WTC11 (cell line): ENCODE measurements around the gene KRT79. TPM values are rescaled to one million over a fixed set of nuclear protein-coding genes. Genes with fewer than 3 reads are reported as not detected.

Experiments
- ATAC-seq: fragments of 200-7000 bp; cut with Tn5 transposase; 2 replicates; pipeline ENCODE4 v1.10.0; 2021; ENCODE audit warnings: mild to moderate bottlenecking, moderate library complexity
- CTCF ChIA-PET: fragments of 300-600 bp; sonication (Branson Sonifier 250); formaldehyde crosslinking; loops from one replicate; lab custom pipeline; 2021; ENCODE audit warnings: antibody characterized with exemption; lab: Charles Lee
- POLR2A ChIA-PET: fragments of 350-600 bp; sonication (Branson Sonifier 250); formaldehyde crosslinking; loops from one replicate; lab custom pipeline; 2021; ENCODE audit warnings: antibody characterized with exemption; lab: Charles Lee
- DNase-seq: peaks from one replicate; pipeline ENCODE4 v3.0.0; 2021; ENCODE audit warnings: low spot score
- H3K27ac Mint-ChIP-seq: 2 replicates; pipeline ENCODE4 v1.8.0; 2021; ENCODE audit warnings: mixed read lengths
- H3K27me3 Mint-ChIP-seq: 2 replicates; pipeline ENCODE4 v1.8.0; 2021; ENCODE audit warnings: low read depth, mild to moderate bottlenecking, moderate library complexity, mixed read lengths
- H3K36me3 Mint-ChIP-seq: 2 replicates; pipeline ENCODE4 v1.8.0; 2021; ENCODE audit warnings: mixed read lengths
- H3K4me1 Mint-ChIP-seq: 2 replicates; pipeline ENCODE4 v1.8.0; 2022; ENCODE audit warnings: mixed read lengths
- H3K4me3 Mint-ChIP-seq: 2 replicates; pipeline ENCODE4 v1.8.0; 2021; ENCODE audit warnings: mild to moderate bottlenecking, moderate library complexity, mixed read lengths
- H3K9me3 Mint-ChIP-seq: 2 replicates; pipeline ENCODE4 v1.8.0; 2021; ENCODE audit warnings: mixed read lengths
- ATF1 ChIP-seq: sonication (generic); formaldehyde crosslinking; IDR thresholded peaks from 2 replicates; pipeline ENCODE4 v1.8.1; 2023; ENCODE audit warnings: mild to moderate bottlenecking, moderate library complexity, missing genetic modification reagents
- CREM ChIP-seq: sonication (generic); formaldehyde crosslinking; IDR thresholded peaks from 2 replicates; pipeline ENCODE4 v1.8.1; 2022; ENCODE audit warnings: mild to moderate bottlenecking, missing genetic modification reagents, moderate library complexity
- CTCF ChIP-seq: fragments of 200-600 bp; IDR thresholded peaks from 2 replicates; pipeline ENCODE4 v1.8.0; 2022; ENCODE audit warnings: antibody characterized with exemption
- E2F4 ChIP-seq: sonication (generic); formaldehyde crosslinking; IDR thresholded peaks from 2 replicates; pipeline ENCODE4 v1.8.1; 2022; ENCODE audit warnings: low read depth, mild to moderate bottlenecking, moderate library complexity, missing genetic modification reagents, borderline replicate concordance
- ELF4 ChIP-seq: sonication (generic); formaldehyde crosslinking; IDR thresholded peaks from 2 replicates; pipeline ENCODE4 v1.8.1; 2022; ENCODE audit warnings: low read depth, mild to moderate bottlenecking, moderate library complexity, missing genetic modification reagents
- EMX1 ChIP-seq: fragments of 250-450 bp; sonication (Bioruptor Pico); IDR thresholded peaks from 2 replicates; pipeline ENCODE4 v1.8.0; 2021; ENCODE audit warnings: mild to moderate bottlenecking
- FOXK1 ChIP-seq: sonication (generic); formaldehyde crosslinking; IDR thresholded peaks from 2 replicates; pipeline ENCODE4 v1.8.0; 2022; ENCODE audit warnings: mild to moderate bottlenecking, moderate library complexity, missing genetic modification reagents
- GRHL2 ChIP-seq: fragments of 250-450 bp; sonication (Bioruptor Pico); IDR thresholded peaks from 2 replicates; pipeline ENCODE4 v1.8.0; 2022; ENCODE audit warnings: mild to moderate bottlenecking, moderate library complexity; ENCODE audit not compliant: insufficient replicate concordance, severe bottlenecking
- GTF2I ChIP-seq: fragments of 250-450 bp; sonication (Bioruptor Pico); conservative IDR thresholded peaks from 2 replicates; pipeline ENCODE4 v1.4.0; 2021; ENCODE audit warnings: mild to moderate bottlenecking
- HMGA2 ChIP-seq: fragments of 250-450 bp; sonication (Bioruptor Pico); IDR thresholded peaks from 2 replicates; pipeline ENCODE4 v1.4.0; 2021; ENCODE audit warnings: mild to moderate bottlenecking, moderate library complexity
- IRF2 ChIP-seq: sonication (generic); formaldehyde crosslinking; IDR thresholded peaks from 2 replicates; pipeline ENCODE4 v1.8.0; 2022; ENCODE audit warnings: low read depth, missing genetic modification reagents, borderline replicate concordance
- JAZF1 ChIP-seq: fragments of 250-450 bp; sonication (Bioruptor Pico); IDR thresholded peaks from 2 replicates; pipeline ENCODE4 v1.9.0; 2021; ENCODE audit warnings: moderate library complexity, mild to moderate bottlenecking, inconsistent platforms
- KAT7 ChIP-seq: sonication (generic); formaldehyde crosslinking; IDR thresholded peaks from 2 replicates; pipeline ENCODE4 v1.8.1; 2023; ENCODE audit warnings: missing genetic modification reagents, mild to moderate bottlenecking, borderline replicate concordance
- MXD4 ChIP-seq: fragments of 250-450 bp; sonication (Bioruptor Pico); IDR thresholded peaks from 2 replicates; pipeline ENCODE4 v1.8.0; 2021; ENCODE audit warnings: mild to moderate bottlenecking, moderate library complexity, borderline replicate concordance
- NR1H2 ChIP-seq: sonication (generic); formaldehyde crosslinking; IDR thresholded peaks from 2 replicates; pipeline ENCODE4 v1.9.0; 2021; ENCODE audit warnings: mild to moderate bottlenecking, moderate library complexity, missing genetic modification reagents
- OVOL2 ChIP-seq: fragments of 250-450 bp; sonication (Bioruptor Pico); IDR thresholded peaks from 2 replicates; pipeline ENCODE4 v1.9.0; 2021; ENCODE audit warnings: mild to moderate bottlenecking, borderline replicate concordance
- RELA ChIP-seq: sonication (generic); formaldehyde crosslinking; IDR thresholded peaks from 2 replicates; pipeline ENCODE4 v1.8.1; 2022; ENCODE audit warnings: missing genetic modification reagents, mild to moderate bottlenecking, borderline replicate concordance
- TEAD4 ChIP-seq: sonication (generic); formaldehyde crosslinking; IDR thresholded peaks from 2 replicates; pipeline ENCODE4 v1.8.0; 2022; ENCODE audit warnings: mild to moderate bottlenecking, missing genetic modification reagents
- ZNF138 ChIP-seq: sonication (generic); formaldehyde crosslinking; conservative IDR thresholded peaks from 2 replicates; pipeline ENCODE4 v1.8.1; 2022; ENCODE audit warnings: mild to moderate bottlenecking, moderate library complexity, missing genetic modification reagents
- ZNF317 ChIP-seq: sonication (generic); formaldehyde crosslinking; IDR thresholded peaks from 2 replicates; pipeline ENCODE4 v1.8.1; 2023; ENCODE audit warnings: low read depth, mild to moderate bottlenecking, moderate library complexity, missing genetic modification reagents, borderline replicate concordance
- ZNF416 ChIP-seq: fragments of 250-450 bp; sonication (Bioruptor Pico); IDR thresholded peaks from 2 replicates; pipeline ENCODE4 v1.9.0; 2021; ENCODE audit warnings: mild to moderate bottlenecking, inconsistent platforms
- total RNA-seq: library from RNA; stranded (reverse); gene quantifications from 3 replicates; pipeline ENCODE4 v1.2.3, GENCODE V29; 2021
- TF ChIP-seq, protein P1 (sequence below): sonication (generic); formaldehyde crosslinking; IDR thresholded peaks from 2 replicates; pipeline ENCODE4 v1.8.1; 2023; ENCODE audit warnings: mild to moderate bottlenecking, missing genetic modification reagents
- TF ChIP-seq, protein P2 (sequence below): sonication (generic); formaldehyde crosslinking; IDR thresholded peaks from 2 replicates; pipeline ENCODE4 v1.8.1; 2023; ENCODE audit warnings: mild to moderate bottlenecking, missing genetic modification reagents, moderate library complexity

KRT79 gene
- total RNA-seq, 1 experiment from 2014 or later, result not detected

GRCh38 chr12:52813203-52813819 is 20.8 kb downstream of the KRT79 start (continued):
- TF ChIP-seq, protein P1, sequence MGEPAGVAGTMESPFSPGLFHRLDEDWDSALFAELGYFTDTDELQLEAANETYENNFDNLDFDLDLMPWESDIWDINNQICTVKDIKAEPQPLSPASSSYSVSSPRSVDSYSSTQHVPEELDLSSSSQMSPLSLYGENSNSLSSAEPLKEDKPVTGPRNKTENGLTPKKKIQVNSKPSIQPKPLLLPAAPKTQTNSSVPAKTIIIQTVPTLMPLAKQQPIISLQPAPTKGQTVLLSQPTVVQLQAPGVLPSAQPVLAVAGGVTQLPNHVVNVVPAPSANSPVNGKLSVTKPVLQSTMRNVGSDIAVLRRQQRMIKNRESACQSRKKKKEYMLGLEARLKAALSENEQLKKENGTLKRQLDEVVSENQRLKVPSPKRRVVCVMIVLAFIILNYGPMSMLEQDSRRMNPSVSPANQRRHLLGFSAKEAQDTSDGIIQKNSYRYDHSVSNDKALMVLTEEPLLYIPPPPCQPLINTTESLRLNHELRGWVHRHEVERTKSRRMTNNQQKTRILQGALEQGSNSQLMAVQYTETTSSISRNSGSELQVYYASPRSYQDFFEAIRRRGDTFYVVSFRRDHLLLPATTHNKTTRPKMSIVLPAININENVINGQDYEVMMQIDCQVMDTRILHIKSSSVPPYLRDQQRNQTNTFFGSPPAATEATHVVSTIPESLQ (CRISPR knock-in tag), result no peak
- TF ChIP-seq ZNF416 (CRISPR knock-in tag) (no peak), CTCF (no peak), OVOL2 (CRISPR knock-in tag) (no peak), JAZF1 (CRISPR knock-in tag) (no peak), KAT7 (CRISPR knock-in tag) (no peak), ZNF317 (CRISPR knock-in tag) (no peak)
- TF ChIP-seq, protein P2, sequence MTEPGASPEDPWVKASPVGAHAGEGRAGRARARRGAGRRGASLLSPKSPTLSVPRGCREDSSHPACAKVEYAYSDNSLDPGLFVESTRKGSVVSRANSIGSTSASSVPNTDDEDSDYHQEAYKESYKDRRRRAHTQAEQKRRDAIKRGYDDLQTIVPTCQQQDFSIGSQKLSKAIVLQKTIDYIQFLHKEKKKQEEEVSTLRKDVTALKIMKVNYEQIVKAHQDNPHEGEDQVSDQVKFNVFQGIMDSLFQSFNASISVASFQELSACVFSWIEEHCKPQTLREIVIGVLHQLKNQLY (CRISPR knock-in tag), result no peak

DNA sequence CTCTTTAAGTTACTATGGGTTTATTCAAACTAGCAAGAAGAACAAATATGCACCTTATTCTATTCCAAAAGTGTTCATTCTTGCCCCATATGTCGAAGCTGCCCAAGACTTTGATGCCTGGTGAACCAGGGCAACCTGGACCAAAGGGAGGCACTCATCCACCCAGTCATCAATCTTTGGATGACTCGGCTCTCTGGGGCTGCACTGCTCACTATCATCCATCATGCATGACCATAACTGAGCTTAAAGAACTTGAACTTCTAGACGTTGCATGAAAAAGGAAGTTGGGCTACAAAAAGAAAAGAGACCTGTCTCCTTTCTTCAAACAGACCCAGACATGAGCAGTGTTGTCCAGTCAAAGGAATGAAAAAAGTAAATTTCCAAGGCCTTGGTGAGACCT is 21.4 kb downstream of the KRT79 start:
- peaks cover 2% of the 10 kb centered on the region; the same call in 1 of the 2 replicates for H3K27me3 Mint-ChIP-seq
- DNase-seq (no peak), ATAC-seq (no peak)
- H3K9me3 Mint-ChIP-seq, result no peaks in the 10 kb centered on the region
- ChIA-PET POLR2A (interaction anchor here (0.5 kb wide), 1 partner anchor 229 kb away, joined by 3 read pairs; no protein-coding TSS in a partner anchor), CTCF (interaction anchor here (2.1 kb wide), 1 partner anchor 53 kb away, joined by 8 read pairs; no protein-coding TSS in a partner anchor)
- no peaks in the 10 kb centered on the region for H3K36me3 Mint-ChIP-seq
- H3K4me1 Mint-ChIP-seq, result no peaks in the 10 kb centered on the region
- TF ChIP-seq GRHL2 (no peak), ZNF138 (CRISPR knock-in tag) (no peak), CREM (CRISPR knock-in tag) (no peak), RELA (no peak), EMX1 (CRISPR knock-in tag) (no peak), ELF4 (CRISPR knock-in tag) (no peak), ATF1 (no peak), NR1H2 (no peak), TEAD4 (CRISPR knock-in tag) (no peak)
- no peak overlapping the region for H3K4me3 Mint-ChIP-seq
- no peak overlapping the region for H3K27ac Mint-ChIP-seq

DNA sequence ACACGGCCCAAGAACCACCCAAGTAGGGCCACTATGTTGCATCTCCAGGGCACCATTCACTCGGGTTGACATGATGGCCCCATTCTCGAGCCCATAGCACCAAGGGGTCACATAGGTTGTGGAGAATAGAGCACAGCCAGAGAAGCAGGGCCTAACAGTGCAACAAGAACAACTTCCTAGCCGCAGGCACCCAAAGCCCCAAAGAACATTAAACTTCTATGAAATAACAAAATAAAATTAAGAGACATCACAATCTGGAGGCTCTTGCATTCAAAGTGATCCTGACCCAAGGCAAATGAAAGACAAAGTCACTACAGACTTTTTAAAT is 22.1 kb downstream of the KRT79 start:
- TF ChIP-seq HMGA2 (CRISPR knock-in tag), result no peak
- no peak for TF ChIP-seq IRF2 (CRISPR knock-in tag)
- TF ChIP-seq FOXK1, result no peak
- TF ChIP-seq MXD4, result no peak
- TF ChIP-seq GTF2I (CRISPR knock-in tag), result no peak
- no peak for TF ChIP-seq E2F4 (CRISPR knock-in tag)
- no peak for TF ChIP-seq KAT7 (CRISPR knock-in tag)
- Mint-ChIP-seq H3K27ac (no peak overlapping the region), H3K4me3 (no peak overlapping the region), H3K4me1 (no peaks in the 10 kb centered on the region), H3K9me3 (no peaks in the 10 kb centered on the region), H3K36me3 (no peaks in the 10 kb centered on the region), H3K27me3 (peaks cover 2% of the 10 kb centered on the region; the same call in 1 of the 2 replicates)
- DNase-seq (no peak), ATAC-seq (no peak)
- ChIA-PET POLR2A (no interaction called here), CTCF (interaction anchor here (2.1 kb wide), 1 partner anchor 54 kb away, joined by 8 read pairs; no protein-coding TSS in a partner anchor)
